ENCODE measurements around the gene EED. TPM values are rescaled to one million over a fixed set of nuclear protein-coding genes. Genes with fewer than 3 reads are reported as not detected.
"Not testable (repeated sequence)": the region's sequence is repeated elsewhere in the genome, so short reads cannot be mapped to it uniquely, and the experiment has no call there.

The EED gene
- total RNA-seq, 1 experiment from 2014 or later, result 24.4 TPM

- H3K27me3 Mint-ChIP-seq (ENCODE audit: unreplicated experiment), result no peaks in the 10 kb centered on the region
Observed at GRCh38 chr11:86278226-86278625, 33.7 kb downstream of the EED start.

DNA sequence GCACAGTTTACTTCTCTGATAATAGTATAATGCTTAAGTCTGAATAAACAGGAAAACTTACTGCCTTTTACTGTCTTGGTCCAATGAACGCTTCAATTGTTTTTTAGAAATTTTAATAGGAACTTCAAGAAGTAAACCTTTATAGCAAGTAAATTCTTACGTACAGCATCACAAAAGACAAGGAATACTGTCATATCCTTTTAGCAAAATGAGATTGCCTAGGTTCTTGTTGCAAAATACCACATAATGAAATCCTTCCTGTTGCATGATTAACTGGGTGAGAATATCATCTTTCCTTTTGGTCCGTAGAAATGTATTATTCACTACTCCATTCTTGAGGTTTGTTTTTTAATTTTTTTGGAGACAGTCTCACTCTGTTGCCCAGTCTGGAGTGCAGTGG lies 35.2 kb downstream of the EED start:
- Mint-ChIP-seq H3K27me3 (ENCODE audit: unreplicated experiment) (no peaks in the 10 kb centered on the region), H3K36me3 (ENCODE audit: insufficient read depth, unreplicated experiment) (peaks cover 17% of the 10 kb centered on the region), H3K4me1 (ENCODE audit: low read depth, unreplicated experiment) (no peaks in the 10 kb centered on the region), H3K27ac (ENCODE audit: unreplicated experiment) (no peak overlapping the region), H3K9me3 (ENCODE audit: low read depth, unreplicated experiment) (no peaks in the 10 kb centered on the region), H3K4me3 (ENCODE audit: low read depth, unreplicated experiment) (no peak overlapping the region)
- intact Hi-C loops (cut with micrococcal nuclease; ENCODE audit: unreplicated experiment), result no loop called here
- CTCF ChIA-PET, result no interaction called here
- no TSS peak for BruUV-seq (replicated peaks)
- no peak for DNase-seq
- TF ChIP-seq, protein P1, sequence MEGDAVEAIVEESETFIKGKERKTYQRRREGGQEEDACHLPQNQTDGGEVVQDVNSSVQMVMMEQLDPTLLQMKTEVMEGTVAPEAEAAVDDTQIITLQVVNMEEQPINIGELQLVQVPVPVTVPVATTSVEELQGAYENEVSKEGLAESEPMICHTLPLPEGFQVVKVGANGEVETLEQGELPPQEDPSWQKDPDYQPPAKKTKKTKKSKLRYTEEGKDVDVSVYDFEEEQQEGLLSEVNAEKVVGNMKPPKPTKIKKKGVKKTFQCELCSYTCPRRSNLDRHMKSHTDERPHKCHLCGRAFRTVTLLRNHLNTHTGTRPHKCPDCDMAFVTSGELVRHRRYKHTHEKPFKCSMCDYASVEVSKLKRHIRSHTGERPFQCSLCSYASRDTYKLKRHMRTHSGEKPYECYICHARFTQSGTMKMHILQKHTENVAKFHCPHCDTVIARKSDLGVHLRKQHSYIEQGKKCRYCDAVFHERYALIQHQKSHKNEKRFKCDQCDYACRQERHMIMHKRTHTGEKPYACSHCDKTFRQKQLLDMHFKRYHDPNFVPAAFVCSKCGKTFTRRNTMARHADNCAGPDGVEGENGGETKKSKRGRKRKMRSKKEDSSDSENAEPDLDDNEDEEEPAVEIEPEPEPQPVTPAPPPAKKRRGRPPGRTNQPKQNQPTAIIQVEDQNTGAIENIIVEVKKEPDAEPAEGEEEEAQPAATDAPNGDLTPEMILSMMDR (IDR thresholded peaks at IDR 0.05; ENCODE audit: unreplicated experiment), result no peak

More at GRCh38 chr11:86278226-86278625, 33.7 kb downstream of the EED start:
- H3K4me3 Mint-ChIP-seq (ENCODE audit: low read depth, unreplicated experiment), result no peak overlapping the region
- no peaks in the 10 kb centered on the region for H3K9me3 Mint-ChIP-seq (ENCODE audit: low read depth, unreplicated experiment)
- peaks cover 17% of the 10 kb centered on the region for H3K36me3 Mint-ChIP-seq (ENCODE audit: insufficient read depth, unreplicated experiment)
- TF ChIP-seq, protein P1 (IDR thresholded peaks at IDR 0.05; ENCODE audit: unreplicated experiment), result no peak
- BruUV-seq (replicated peaks), result no TSS peak
- intact Hi-C loops (cut with micrococcal nuclease; ENCODE audit: unreplicated experiment), result no loop called here
- H3K4me1 Mint-ChIP-seq (ENCODE audit: low read depth, unreplicated experiment), result no peaks in the 10 kb centered on the region
- H3K27ac Mint-ChIP-seq (ENCODE audit: unreplicated experiment), result no peak overlapping the region
- CTCF ChIA-PET, result no interaction called here
- DNase-seq, result no peak

- no TSS peak for BruUV-seq (replicated peaks)
- no peak for DNase-seq
Observed at GRCh38 chr11:86287468-86287796, 42.9 kb downstream of the EED start.

DNA sequence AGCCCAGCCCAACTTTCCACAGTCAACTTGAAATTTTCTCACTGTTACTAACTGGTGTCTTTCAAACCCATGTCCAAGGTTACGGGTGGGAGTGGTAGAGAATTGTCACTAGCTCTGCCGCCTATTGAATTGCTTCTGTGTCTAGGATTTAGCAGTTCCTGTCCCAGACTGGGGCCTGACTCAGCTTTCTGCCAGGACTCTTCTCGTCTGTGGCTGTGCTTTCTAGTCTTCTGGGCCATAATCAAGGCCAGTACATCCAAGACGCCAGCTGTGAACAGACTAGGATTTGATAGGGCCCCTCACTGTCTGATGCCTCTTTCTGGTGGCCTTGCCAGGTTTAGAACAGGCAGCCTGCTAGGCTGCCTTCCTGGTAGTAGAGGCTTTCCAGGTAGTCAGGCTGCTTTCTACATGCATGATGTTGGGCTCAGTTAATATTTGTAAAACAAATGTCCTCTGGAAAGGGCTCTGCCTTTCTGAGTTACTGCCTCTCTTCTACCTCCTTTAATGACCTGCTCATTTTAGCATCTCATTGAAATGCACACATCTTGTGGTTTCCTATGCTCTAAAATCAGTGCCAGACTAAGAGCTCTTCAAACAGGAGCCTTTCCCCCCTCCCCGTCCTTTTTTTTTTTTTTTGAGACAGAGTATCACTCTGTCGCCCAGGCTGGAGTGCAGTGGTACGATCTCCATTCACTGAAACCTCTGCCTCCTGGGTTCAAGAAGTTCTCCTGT lies 44.4 kb downstream of the EED start:
- Mint-ChIP-seq H3K36me3 (ENCODE audit: insufficient read depth, unreplicated experiment) (no peaks in the 10 kb centered on the region), H3K4me1 (ENCODE audit: low read depth, unreplicated experiment) (no peaks in the 10 kb centered on the region), H3K4me3 (ENCODE audit: low read depth, unreplicated experiment) (no peak overlapping the region), H3K9me3 (ENCODE audit: low read depth, unreplicated experiment) (no peaks in the 10 kb centered on the region), H3K27ac (ENCODE audit: unreplicated experiment) (no peak overlapping the region), H3K27me3 (ENCODE audit: unreplicated experiment) (no peaks in the 10 kb centered on the region)
- TF ChIP-seq, protein P1 (IDR thresholded peaks at IDR 0.05; ENCODE audit: unreplicated experiment), result no peak
- no TSS peak for BruUV-seq (replicated peaks)
- CTCF ChIA-PET, result no interaction called here
- intact Hi-C loops (cut with micrococcal nuclease; ENCODE audit: unreplicated experiment), result no loop called here
- no peak for DNase-seq

More at GRCh38 chr11:86287468-86287796, 42.9 kb downstream of the EED start:
- H3K4me3 Mint-ChIP-seq (ENCODE audit: low read depth, unreplicated experiment), result no peak overlapping the region
- no peaks in the 10 kb centered on the region for H3K9me3 Mint-ChIP-seq (ENCODE audit: low read depth, unreplicated experiment)
- TF ChIP-seq, protein P1 (IDR thresholded peaks at IDR 0.05; ENCODE audit: unreplicated experiment), result no peak
- H3K4me1 Mint-ChIP-seq (ENCODE audit: low read depth, unreplicated experiment), result no peaks in the 10 kb centered on the region
- intact Hi-C loops (cut with micrococcal nuclease; ENCODE audit: unreplicated experiment), result no loop called here
- no peaks in the 10 kb centered on the region for H3K36me3 Mint-ChIP-seq (ENCODE audit: insufficient read depth, unreplicated experiment)
- CTCF ChIA-PET, result no interaction called here
- no peak overlapping the region for H3K27ac Mint-ChIP-seq (ENCODE audit: unreplicated experiment)
- H3K27me3 Mint-ChIP-seq (ENCODE audit: unreplicated experiment), result no peaks in the 10 kb centered on the region

DNA sequence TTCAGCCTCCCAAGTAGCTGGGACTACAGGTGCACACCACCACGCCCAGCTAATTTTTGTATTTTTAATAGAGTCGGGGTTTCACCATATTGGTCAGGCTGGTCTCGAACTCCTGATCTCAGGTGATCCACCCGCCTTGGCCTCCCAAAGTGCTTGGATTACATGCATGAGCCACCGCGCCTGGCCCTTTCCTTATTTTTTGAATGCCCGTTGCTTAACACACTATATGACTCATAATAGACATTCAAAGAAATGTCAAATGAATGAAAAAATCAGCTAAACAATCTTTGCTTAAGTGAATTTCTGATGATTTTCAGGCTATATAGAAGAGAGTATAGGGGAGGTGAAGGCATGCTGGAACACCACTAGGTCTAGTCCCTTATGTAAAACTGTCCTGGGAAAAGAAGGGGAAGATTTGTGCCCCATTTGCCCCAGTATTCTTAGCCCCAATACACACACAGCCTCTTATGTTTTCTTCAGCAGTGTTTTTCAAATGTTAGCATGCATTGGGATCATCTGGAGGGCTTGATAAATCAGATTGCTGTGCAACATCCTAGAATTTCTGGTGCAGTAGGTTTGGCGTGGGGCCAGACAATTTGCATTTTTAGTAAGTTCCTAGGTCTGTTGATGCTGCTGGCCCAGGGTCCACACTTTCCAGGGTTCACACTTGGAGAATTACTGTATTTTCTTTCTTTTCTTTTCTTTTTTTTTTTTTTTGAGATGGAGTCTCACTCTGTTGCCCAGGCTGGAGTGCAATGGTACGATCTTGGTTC lies 45.1 kb downstream of the EED start:
- H3K4me1 Mint-ChIP-seq (ENCODE audit: low read depth, unreplicated experiment); intact Hi-C loops (cut with micrococcal nuclease; ENCODE audit: unreplicated experiment); H3K27me3 Mint-ChIP-seq (ENCODE audit: unreplicated experiment); H3K9me3 Mint-ChIP-seq (ENCODE audit: low read depth, unreplicated experiment); H3K36me3 Mint-ChIP-seq (ENCODE audit: insufficient read depth, unreplicated experiment); BruUV-seq (replicated peaks); CTCF ChIA-PET; DNase-seq; H3K27ac Mint-ChIP-seq (ENCODE audit: unreplicated experiment); H3K4me3 Mint-ChIP-seq (ENCODE audit: low read depth, unreplicated experiment): not testable (repeated sequence)
